Retinal pigment epithelial cell (primary cell): ENCODE data around the gene LPP.

Experiments
- DNase-seq: peaks from one replicate; pipeline ENCODE4 v3.0.0-alpha.2; 2010; ENCODE audit warnings: low read depth
- H3K4me3 ChIP-seq: 2 replicates; pipeline ENCODE4 v1.5.1; 2011; ENCODE audit warnings: mild to moderate bottlenecking, low read length, control low read depth, moderate library complexity
- CTCF ChIP-seq: conservative IDR thresholded peaks from 2 replicates; pipeline ENCODE4 v1.5.1; 2011; ENCODE audit warnings: low read depth, low read length, control low read depth, inconsistent platforms

Gene LPP

DNA sequence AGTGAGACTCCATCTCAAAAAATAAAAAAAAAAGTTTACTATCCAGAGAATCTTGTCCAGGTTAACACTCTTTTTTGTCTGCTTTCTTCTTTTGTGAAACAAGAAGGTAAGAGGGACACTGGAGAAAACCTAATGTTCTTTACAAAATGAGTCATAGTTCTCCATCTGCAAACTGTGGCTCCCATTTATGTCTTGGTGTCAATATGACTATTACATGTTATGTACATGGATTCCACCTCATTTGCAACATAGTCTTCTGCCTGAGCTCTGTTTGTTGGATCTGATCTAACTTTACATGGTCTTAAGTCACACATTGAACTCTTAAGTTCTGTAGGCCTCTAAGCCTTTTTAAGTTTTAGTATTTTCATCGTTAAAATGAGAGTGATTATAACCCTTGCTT lies 596.7 kb downstream of the LPP start:
- no peak overlapping the region for H3K4me3 ChIP-seq
- TF ChIP-seq CTCF, result no peak
- no peak for DNase-seq

DNA sequence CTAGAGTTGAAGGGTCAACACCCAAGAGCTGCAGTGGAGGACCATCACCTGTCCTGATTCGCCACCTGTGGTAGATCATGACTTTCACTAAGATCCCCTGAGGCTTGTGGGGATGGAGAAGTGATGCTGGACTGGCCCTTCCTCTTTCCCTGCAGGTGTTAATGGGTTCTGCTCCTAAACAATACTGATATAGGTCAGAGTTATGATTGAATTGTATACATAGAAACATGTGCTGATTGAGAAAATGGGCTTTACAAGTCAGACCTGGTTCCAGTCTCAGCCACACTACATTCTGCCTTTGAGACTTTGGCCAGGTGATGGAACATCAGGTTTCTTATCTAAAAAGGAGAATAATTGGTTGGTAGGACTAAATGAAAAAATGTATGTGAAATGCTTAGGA lies 598.9 kb downstream of the LPP start:
- no peak overlapping the region for H3K4me3 ChIP-seq
- no peak for DNase-seq
- TF ChIP-seq CTCF, result no peak

DNA sequence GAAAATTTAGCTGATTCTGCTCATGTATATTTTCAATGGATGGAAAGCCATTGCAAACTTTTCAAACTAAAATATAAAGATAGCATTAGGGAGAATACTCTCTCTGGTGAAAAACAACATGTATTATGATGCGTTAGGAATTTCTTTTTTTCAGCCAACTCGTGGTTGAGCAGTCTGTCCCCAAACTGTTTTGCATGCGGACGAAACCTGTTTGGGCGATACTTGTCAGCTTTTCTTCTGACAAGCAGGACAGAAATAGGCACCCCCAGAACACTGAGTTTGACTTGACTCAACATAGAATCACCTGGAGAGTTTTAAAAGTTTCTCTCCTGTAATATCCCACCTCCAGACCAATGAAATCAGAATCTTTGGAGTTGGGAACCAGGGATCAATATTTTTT lies 600.3 kb downstream of the LPP start:
- TF ChIP-seq CTCF, result no peak
- H3K4me3 ChIP-seq, result no peak overlapping the region
- DNase-seq, result no peak

GRCh38 chr3:188756241-188756640 lies 602.3 kb downstream of the LPP start:
- no peak for DNase-seq
- no peak for TF ChIP-seq CTCF
- H3K4me3 ChIP-seq, result no peak overlapping the region

DNA sequence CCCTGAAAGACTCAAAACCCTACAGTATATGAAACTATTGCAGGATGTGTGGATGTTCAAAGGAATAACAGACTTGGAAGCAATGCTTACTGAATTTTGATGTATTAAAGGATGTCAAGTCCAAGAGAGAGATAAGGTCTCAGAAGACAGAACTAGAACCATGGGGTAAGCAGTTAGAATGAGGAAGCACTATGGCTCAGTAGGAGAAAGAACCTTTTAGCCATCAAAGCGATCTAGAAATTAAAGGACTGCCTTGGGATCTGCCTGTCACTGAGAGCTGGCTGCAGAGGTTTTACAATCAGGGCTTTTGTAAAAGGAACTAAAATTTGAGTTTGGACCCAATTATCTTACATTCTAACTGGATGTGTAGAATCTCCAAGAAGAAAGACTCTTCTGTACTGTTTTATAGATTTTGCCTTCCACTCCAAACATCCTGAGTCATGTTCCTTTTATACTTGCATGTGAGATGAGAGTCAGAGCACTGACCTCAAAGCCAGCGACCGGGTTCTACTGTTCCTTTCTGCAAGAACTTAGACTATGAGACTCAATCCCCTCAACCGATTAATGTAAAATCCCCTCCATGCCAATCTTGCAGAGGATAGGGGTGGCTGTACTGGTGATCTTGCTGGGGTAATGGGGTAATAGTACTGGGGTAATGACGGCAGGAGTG lies 605.5 kb downstream of the LPP start:
- no peak for DNase-seq
- TF ChIP-seq CTCF, result no peak
- no peak overlapping the region for H3K4me3 ChIP-seq

DNA sequence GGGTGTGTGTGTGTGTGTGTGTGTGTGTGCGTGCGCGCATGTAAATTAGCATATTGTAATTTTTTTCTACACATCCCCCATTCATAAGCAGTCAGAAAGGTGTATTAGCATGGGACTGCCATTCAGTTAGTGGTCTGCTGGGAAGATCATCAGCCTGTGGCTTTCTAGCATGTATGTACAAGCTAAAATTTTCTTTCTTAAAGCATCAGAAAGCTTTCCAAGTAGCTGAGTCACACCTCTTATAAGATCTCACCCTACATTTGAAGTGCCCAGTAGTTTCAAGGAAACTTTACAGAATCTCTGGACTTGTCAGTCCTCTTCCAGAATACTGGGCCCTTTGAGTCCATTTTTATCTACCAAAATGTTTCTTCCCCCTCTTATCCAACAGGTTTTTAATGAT lies 606.5 kb downstream of the LPP start:
- TF ChIP-seq CTCF, result no peak
- DNase-seq, result no peak
- no peak overlapping the region for H3K4me3 ChIP-seq

GRCh38 chr3:188761439-188761838 lies 607.5 kb downstream of the LPP start:
- DNase-seq, result no peak
- no peak for TF ChIP-seq CTCF
- no peak overlapping the region for H3K4me3 ChIP-seq
